DOHH2 (cell line): ENCODE data around the gene GALNT9.

Experiments
- H3F3A ChIP-seq: fragments of 200-600 bp; sonication (generic), shearing (Covaris generic); 2 replicates; pipeline ENCODE4 v1.6.0; 2016; ENCODE audit warnings: antibody characterized with exemption, mild to moderate bottlenecking; ENCODE audit not compliant: control insufficient read depth, insufficient read depth
- H3K27ac ChIP-seq: fragments of 200-600 bp; sonication (generic); 2 replicates; pipeline ENCODE4 v1.5.1; 2014; ENCODE audit warnings: low read depth, mild to moderate bottlenecking, low read length, moderate library complexity
- H3K27me3 ChIP-seq: fragments of 200-600 bp; sonication (generic); 2 replicates; pipeline ENCODE4 v1.6.1; 2014; ENCODE audit warnings: mild to moderate bottlenecking, low read length, mixed read lengths; ENCODE audit not compliant: control insufficient read depth
- H3K36me3 ChIP-seq: fragments of 200-600 bp; sonication (generic); 2 replicates; pipeline ENCODE4 v1.6.1; 2014; ENCODE audit warnings: mild to moderate bottlenecking, low read length, moderate library complexity, mixed read lengths; ENCODE audit not compliant: control insufficient read depth
- H3K4me1 ChIP-seq: fragments of 200-600 bp; sonication (generic); 2 replicates; pipeline ENCODE4 v1.6.1; 2014; ENCODE audit warnings: mild to moderate bottlenecking, low read length, mixed read lengths; ENCODE audit not compliant: control insufficient read depth
- H3K4me2 ChIP-seq: fragments of 200-600 bp; sonication (generic); 2 replicates; pipeline ENCODE4 v1.6.0; 2014; ENCODE audit warnings: mild to moderate bottlenecking, low read length, moderate library complexity
- H3K4me3 ChIP-seq: fragments of 200-600 bp; sonication (generic); 2 replicates; pipeline ENCODE4 v1.5.1; 2014; ENCODE audit warnings: mild to moderate bottlenecking, low read length, mixed read lengths
- H3K79me2 ChIP-seq: fragments of 200-600 bp; sonication (generic); 2 replicates; pipeline ENCODE4 v1.6.1; 2014; ENCODE audit warnings: mild to moderate bottlenecking, low read length, mixed read lengths; ENCODE audit not compliant: control insufficient read depth
- H3K9me2 ChIP-seq: fragments of 200-600 bp; sonication (generic); replicated peaks from 2 replicates; pipeline ENCODE4 v1.6.1; 2014; ENCODE audit warnings: mild to moderate bottlenecking, low read length, mixed read lengths; ENCODE audit not compliant: control insufficient read depth
- H3K9me3 ChIP-seq: fragments of 200-600 bp; sonication (generic); 2 replicates; pipeline ENCODE4 v1.6.1; 2014; ENCODE audit warnings: antibody characterized with exemption, low read length, mixed read lengths; ENCODE audit not compliant: control insufficient read depth, insufficient read depth
- H4K20me1 ChIP-seq: fragments of 200-600 bp; sonication (generic); 2 replicates; pipeline ENCODE4 v1.6.0; 2014; ENCODE audit warnings: low read depth, mild to moderate bottlenecking, antibody characterized with exemption, low read length, moderate library complexity; ENCODE audit not compliant: control insufficient read depth, insufficient read depth
- EZH2phosphoT487 ChIP-seq: fragments of 200-600 bp; sonication (generic); IDR thresholded peaks from 2 replicates; pipeline ENCODE4 v1.6.1; 2017; ENCODE audit warnings: borderline replicate concordance, mild to moderate bottlenecking, antibody characterized with exemption, low read length, moderate library complexity, mixed read lengths
- TF ChIP-seq, protein P1 (sequence below): fragments of 200-600 bp; sonication (generic); IDR thresholded peaks from one replicate; pipeline ENCODE4 v1.5.1; 2014; ENCODE audit warnings: antibody characterized with exemption, mild to moderate bottlenecking, low read depth, low read length; ENCODE audit not compliant: poor library complexity, severe bottlenecking

Gene GALNT9

DNA sequence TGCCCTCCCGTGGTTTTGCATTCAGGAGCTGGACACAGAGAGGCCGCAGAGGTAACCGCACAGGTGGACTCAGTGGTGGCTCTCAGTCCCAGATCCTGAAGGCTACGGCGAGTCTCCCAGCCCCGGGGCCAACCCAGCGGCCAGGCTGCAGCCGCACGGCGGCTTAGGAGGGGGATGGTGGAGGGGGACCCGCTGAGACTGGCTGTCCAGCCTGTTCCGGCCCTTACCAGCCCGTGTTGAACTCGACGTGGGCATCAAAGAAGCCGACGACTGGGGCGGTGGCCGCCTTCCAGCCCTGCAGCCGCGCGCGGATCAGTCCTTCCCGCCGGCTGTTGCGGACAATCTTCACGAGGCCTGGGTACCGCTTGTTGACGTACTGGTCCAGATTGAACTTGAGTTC is 68.7 kb downstream of the GALNT9 start:
- Histone ChIP-seq H3K27ac (no peak overlapping the region), H3K4me3 (no peak overlapping the region)
- TF ChIP-seq, protein P1, sequence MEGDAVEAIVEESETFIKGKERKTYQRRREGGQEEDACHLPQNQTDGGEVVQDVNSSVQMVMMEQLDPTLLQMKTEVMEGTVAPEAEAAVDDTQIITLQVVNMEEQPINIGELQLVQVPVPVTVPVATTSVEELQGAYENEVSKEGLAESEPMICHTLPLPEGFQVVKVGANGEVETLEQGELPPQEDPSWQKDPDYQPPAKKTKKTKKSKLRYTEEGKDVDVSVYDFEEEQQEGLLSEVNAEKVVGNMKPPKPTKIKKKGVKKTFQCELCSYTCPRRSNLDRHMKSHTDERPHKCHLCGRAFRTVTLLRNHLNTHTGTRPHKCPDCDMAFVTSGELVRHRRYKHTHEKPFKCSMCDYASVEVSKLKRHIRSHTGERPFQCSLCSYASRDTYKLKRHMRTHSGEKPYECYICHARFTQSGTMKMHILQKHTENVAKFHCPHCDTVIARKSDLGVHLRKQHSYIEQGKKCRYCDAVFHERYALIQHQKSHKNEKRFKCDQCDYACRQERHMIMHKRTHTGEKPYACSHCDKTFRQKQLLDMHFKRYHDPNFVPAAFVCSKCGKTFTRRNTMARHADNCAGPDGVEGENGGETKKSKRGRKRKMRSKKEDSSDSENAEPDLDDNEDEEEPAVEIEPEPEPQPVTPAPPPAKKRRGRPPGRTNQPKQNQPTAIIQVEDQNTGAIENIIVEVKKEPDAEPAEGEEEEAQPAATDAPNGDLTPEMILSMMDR = no peak
- TF ChIP-seq EZH2phosphoT487 = no peak

DNA sequence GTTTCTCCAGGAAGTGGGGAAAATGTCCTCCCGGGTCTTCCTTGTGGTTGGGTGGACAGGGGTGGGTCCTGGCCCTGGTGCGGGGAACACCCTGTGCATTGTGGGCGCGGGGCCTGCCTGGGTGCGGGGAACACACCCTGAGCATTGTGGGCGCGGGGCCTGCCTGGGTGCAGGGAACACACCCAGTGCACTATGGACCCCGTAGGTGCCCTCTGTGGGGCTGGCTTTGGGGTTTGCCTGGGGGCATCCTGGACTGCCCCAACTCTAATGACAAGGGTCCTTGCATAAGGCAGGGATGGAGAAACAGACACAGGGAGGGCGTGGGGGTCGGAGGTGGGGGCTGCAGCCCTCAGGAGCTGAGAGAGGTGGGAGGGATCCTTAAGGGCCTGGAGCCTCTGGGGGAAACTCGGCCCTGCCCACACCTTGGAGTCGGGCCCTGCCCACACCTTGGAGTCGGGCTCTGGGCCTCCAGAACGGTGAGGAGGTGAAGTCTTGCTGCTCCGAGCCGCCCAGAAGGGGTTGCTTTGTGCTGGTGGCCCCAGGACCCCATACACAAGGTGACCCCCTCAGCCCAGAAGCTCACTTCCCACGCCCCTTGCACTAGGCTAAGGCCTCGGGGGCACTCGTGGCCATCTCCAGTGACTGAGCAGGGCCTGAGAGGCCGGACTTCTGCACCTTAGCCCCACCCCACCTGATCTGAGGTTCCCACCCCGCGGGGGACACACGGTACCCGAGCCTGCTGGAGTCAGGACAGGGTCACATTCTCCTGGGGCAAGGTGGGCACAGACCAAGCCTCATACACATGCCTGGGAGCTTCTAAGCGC is 69.3 kb downstream of the GALNT9 start:
- Histone ChIP-seq H3K4me3 (no peak overlapping the region), H3K9me3 (no peaks in the 10 kb centered on the region), H3K4me1 (no peaks in the 10 kb centered on the region), H3K36me3 (no peaks in the 10 kb centered on the region), H3K27ac (no peak overlapping the region), H3K9me2 (no peaks in the 10 kb centered on the region), H3K79me2 (no peaks in the 10 kb centered on the region), H3K27me3 (no peaks in the 10 kb centered on the region), H3K4me2 (no peak overlapping the region), H3F3A (no peaks in the 10 kb centered on the region), H4K20me1 (no peaks in the 10 kb centered on the region)
- TF ChIP-seq, protein P1 = no peak
- no peak for TF ChIP-seq EZH2phosphoT487

More for the DNA sequence above, 68.7 kb downstream of the GALNT9 start:
- Histone ChIP-seq H3K9me2 (no peaks in the 10 kb centered on the region), H3F3A (no peaks in the 10 kb centered on the region), H4K20me1 (no peaks in the 10 kb centered on the region), H3K27me3 (no peaks in the 10 kb centered on the region), H3K36me3 (no peaks in the 10 kb centered on the region), H3K79me2 (no peaks in the 10 kb centered on the region), H3K4me2 (no peak overlapping the region), H3K4me1 (no peaks in the 10 kb centered on the region), H3K9me3 (no peaks in the 10 kb centered on the region)

DNA sequence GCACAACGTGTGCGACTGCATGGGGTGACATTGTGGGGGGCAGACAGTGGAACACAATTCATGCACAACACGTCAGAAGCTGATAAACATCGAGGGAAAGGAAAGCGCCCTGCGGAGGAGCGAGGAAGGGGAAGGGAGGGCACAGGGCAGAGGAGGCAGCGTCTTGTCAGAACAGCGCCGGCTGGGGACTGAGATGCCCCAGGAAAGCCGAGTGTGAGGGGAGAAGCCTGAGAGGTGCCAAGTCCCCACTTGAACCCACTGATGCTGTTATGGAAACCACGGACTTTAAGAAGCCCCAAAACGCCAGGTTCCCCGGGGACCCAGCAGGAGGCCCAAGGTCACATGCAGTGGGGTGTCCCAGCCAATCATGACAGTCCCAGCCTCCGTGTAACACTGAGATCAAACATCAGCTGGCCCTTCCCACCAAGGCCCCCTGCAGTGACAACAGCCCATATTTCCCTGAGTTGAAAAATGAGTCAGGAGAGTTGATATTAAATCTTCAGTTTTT is 70.0 kb downstream of the GALNT9 start:
- no peaks in the 10 kb centered on the region for H3F3A ChIP-seq
- H3K4me2 ChIP-seq = no peak overlapping the region
- no peaks in the 10 kb centered on the region for H3K36me3 ChIP-seq
- no peak overlapping the region for H3K4me3 ChIP-seq
- no peaks in the 10 kb centered on the region for H3K4me1 ChIP-seq
- H3K9me3 ChIP-seq = no peaks in the 10 kb centered on the region
- TF ChIP-seq EZH2phosphoT487 = no peak
- TF ChIP-seq, protein P1 = no peak
- H3K27me3 ChIP-seq = no peaks in the 10 kb centered on the region
- H3K27ac ChIP-seq = no peak overlapping the region
- H3K9me2 ChIP-seq = no peaks in the 10 kb centered on the region
- no peaks in the 10 kb centered on the region for H4K20me1 ChIP-seq
- no peaks in the 10 kb centered on the region for H3K79me2 ChIP-seq
